Fibroblast of lung (primary cell): ENCODE measurements around the gene PRPF6. TPM values are rescaled to one million over a fixed set of nuclear protein-coding genes. Genes with fewer than 3 reads are reported as not detected.

Source experiments
- DNase-seq, 2 donors: peaks; one replicate each; pipeline versions ENCODE4 v3.0.0 to v3.0.0-alpha.2; 2010; ENCODE audit warnings: low read depth in 2 of 2
- H2AFZ ChIP-seq: 2 replicates; pipeline ENCODE4 v1.5.1; 2012; ENCODE audit warnings: low read length, control low read depth, inconsistent platforms
- H3K27ac ChIP-seq: 2 replicates; pipeline ENCODE4 v1.5.1; 2011; ENCODE audit warnings: low read length, control low read depth; ENCODE audit not compliant: insufficient read depth
- H3K27me3 ChIP-seq: 2 replicates; pipeline ENCODE4 v1.5.1; 2011; ENCODE audit warnings: mild to moderate bottlenecking, low read length; ENCODE audit not compliant: control insufficient read depth, insufficient read depth
- H3K36me3 ChIP-seq: 2 replicates; pipeline ENCODE4 v1.5.1; 2011; ENCODE audit warnings: low read length; ENCODE audit not compliant: control insufficient read depth, insufficient read depth
- H3K4me1 ChIP-seq: 2 replicates; pipeline ENCODE4 v1.5.1; 2011; ENCODE audit warnings: low read length; ENCODE audit not compliant: control insufficient read depth, insufficient read depth; ENCODE audit errors: extremely low read depth
- H3K4me2 ChIP-seq: 2 replicates; pipeline ENCODE4 v1.5.1; 2011; ENCODE audit warnings: low read length, control low read depth; ENCODE audit not compliant: insufficient read depth; ENCODE audit errors: extremely low read depth
- H3K4me3 ChIP-seq, 4 experiments: fragments of 200-600 bp in 1 of 4; sonication (generic) in 1 of 4; replicated peaks in 1 of 4; 2 replicates each; pipeline ENCODE4 v1.5.1; 2011 to 2016; ENCODE audit warnings: low read length in 4 of 4, low read depth in 3 of 4, mild to moderate bottlenecking in 3 of 4, control low read depth in 2 of 4, inconsistent platforms in 1 of 4, mixed read lengths in 1 of 4; ENCODE audit not compliant: insufficient read depth in 1 of 4; ENCODE audit errors: control extremely low read depth in 1 of 4
- H3K79me2 ChIP-seq: 2 replicates; pipeline ENCODE4 v1.5.1; 2012; ENCODE audit warnings: mild to moderate bottlenecking, low read length, inconsistent platforms; ENCODE audit not compliant: control insufficient read depth, insufficient read depth
- H3K9ac ChIP-seq: 2 replicates; pipeline ENCODE4 v1.5.1; 2011; ENCODE audit warnings: mild to moderate bottlenecking, low read length, control low read depth; ENCODE audit not compliant: insufficient read depth
- H3K9me3 ChIP-seq: 2 replicates; pipeline ENCODE4 v1.5.1; 2012; ENCODE audit warnings: low read depth, low read length; ENCODE audit not compliant: control insufficient read depth, insufficient read depth
- H4K20me1 ChIP-seq: 2 replicates; pipeline ENCODE4 v1.5.1; 2011; ENCODE audit warnings: low read length; ENCODE audit not compliant: control insufficient read depth, insufficient read depth; ENCODE audit errors: extremely low read depth
- EZH2 ChIP-seq: IDR thresholded peaks from 2 replicates; pipeline ENCODE4 v1.5.1; 2012; ENCODE audit warnings: low read length, control low read depth, mild to moderate bottlenecking; ENCODE audit errors: missing control alignments
- polyA plus RNA-seq, 2 donors: library from polyadenylated mRNA; depleted of rRNA in 1 of 2; stranded (reverse) in 1 of 2; unstranded in 1 of 2; fragments of >200 nt; gene quantifications; 2 replicates each; pipeline ENCODE4 v1.2.1, GENCODE V29; 2011 to 2012; ENCODE audit warnings: missing spikeins in 1 of 2
- total RNA-seq: library from RNA; depleted of rRNA; stranded (reverse); fragments of >200 nt; gene quantifications from 2 replicates; pipeline ENCODE4 v1.2.1, GENCODE V29; 2014
- TF ChIP-seq, protein P1 (sequence below), 2 donors: IDR thresholded peaks in 1 of 2; conservative IDR thresholded peaks in 1 of 2; 1 replicate in 1 of 2; 2 replicates in 1 of 2; pipeline ENCODE4 v1.5.1; 2011 to 2012; ENCODE audit warnings: low read length in 2 of 2, control low read depth in 1 of 2, inconsistent platforms in 1 of 2, low read depth in 1 of 2, mild to moderate bottlenecking in 1 of 2

The PRPF6 gene
- total and polyA plus RNA-seq, 2 donors (not counting 1 experiment from before 2014, with no cell fraction given) = 28.2 to 52.0 TPM

DNA sequence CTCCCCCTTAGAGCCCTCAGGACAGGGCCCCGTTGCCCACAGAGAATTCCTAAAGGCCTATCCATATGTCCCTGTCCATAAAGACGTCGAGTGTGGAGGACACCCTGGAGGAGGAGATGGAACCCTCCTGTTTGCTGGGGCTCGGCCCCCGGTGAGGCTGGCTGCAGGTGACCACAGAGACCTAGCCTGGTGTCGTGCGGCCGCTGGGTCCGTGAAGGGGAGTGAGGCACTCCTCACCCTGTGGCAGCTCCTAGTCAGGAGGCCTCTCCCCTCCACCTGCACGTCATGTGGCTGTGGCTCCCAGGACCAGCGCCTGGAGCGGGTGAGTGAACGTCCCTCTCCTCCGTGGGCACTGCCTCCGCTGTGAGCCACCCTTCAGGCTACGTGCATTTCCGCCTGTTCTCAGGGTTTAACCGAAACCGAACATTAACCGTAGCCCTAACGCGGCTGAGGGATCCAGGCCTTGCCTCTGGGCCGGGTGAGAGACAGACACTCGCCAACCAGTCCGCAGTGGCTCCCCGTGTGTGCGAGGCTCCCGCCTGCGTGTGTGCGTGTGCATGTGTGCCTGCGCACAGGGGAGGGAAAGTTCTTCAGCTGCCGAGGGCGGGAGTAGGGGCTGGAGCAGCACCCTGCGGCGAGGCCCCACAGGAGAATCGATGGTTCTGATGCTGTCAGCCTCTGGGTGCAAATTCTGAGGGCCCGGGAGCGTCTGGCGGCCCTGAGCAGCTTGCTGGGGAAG is 76.1 kb downstream of the PRPF6 start:
- Histone ChIP-seq H3K4me1 (no peaks in the 10 kb centered on the region), H3K27me3 (no peaks in the 10 kb centered on the region), H4K20me1 (no peaks in the 10 kb centered on the region), H2AFZ (no peak overlapping the region), H3K27ac (no peak overlapping the region), H3K4me3 (no peak overlapping the region), H3K9me3 (no peaks in the 10 kb centered on the region), H3K9ac (no peak overlapping the region), H3K36me3 (no peaks in the 10 kb centered on the region), H3K79me2 (no peaks in the 10 kb centered on the region), H3K4me2 (no peak overlapping the region)
- no peak for TF ChIP-seq EZH2
- TF ChIP-seq, protein P1, sequence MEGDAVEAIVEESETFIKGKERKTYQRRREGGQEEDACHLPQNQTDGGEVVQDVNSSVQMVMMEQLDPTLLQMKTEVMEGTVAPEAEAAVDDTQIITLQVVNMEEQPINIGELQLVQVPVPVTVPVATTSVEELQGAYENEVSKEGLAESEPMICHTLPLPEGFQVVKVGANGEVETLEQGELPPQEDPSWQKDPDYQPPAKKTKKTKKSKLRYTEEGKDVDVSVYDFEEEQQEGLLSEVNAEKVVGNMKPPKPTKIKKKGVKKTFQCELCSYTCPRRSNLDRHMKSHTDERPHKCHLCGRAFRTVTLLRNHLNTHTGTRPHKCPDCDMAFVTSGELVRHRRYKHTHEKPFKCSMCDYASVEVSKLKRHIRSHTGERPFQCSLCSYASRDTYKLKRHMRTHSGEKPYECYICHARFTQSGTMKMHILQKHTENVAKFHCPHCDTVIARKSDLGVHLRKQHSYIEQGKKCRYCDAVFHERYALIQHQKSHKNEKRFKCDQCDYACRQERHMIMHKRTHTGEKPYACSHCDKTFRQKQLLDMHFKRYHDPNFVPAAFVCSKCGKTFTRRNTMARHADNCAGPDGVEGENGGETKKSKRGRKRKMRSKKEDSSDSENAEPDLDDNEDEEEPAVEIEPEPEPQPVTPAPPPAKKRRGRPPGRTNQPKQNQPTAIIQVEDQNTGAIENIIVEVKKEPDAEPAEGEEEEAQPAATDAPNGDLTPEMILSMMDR (conservative IDR thresholded peaks at IDR 0.05 in 1 of 2, IDR thresholded peaks at IDR 0.05 in 1 of 2; ENCODE audit: low read depth in 1 of 2, low read length in 2 of 2) = no peak
- no peak for DNase-seq

DNA sequence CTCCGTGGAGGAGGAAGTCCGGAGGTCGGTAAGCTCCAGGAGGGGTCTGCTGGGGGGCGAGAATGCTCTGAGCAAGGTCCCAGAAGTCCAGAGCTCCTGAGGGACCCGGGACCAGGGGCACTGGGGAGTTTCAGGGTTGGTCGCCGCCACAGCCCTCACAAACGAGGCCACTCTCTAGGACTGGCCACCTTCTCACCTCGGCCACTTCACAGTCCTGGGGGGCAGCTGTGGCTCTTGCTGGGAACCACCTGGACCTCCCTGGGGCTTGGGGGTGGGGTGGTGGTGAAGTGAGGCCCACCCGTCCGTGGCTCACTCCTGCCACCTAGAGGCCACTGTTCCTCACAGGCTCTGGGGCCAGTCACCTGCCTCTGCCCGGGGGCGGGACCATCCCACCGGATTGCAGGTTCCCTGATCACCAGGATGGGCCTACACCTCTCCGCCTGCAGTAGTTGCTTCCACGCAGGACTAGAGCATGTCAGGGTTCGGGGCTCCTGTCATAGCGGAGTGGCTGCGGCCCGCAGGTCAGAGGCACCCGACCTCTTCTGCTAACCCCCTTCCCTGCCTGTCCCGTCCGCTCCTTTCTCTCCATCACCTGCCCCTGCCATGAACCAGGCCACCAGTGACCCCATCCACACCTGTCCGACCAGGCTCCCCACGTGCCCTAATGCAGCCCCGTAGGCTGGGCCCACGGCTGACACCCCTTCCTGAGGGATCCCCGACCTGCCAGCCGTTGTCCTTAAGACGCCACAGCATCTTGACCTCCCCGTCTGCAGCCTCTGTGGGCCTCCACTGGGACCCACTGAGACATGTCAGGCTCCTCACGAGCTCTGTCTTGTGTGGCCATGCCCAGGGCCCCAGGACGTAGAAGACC is 76.9 kb downstream of the PRPF6 start:
- no peak overlapping the region for H2AFZ ChIP-seq
- no peak overlapping the region for H3K4me3 ChIP-seq
- no peaks in the 10 kb centered on the region for H3K36me3 ChIP-seq

DNA sequence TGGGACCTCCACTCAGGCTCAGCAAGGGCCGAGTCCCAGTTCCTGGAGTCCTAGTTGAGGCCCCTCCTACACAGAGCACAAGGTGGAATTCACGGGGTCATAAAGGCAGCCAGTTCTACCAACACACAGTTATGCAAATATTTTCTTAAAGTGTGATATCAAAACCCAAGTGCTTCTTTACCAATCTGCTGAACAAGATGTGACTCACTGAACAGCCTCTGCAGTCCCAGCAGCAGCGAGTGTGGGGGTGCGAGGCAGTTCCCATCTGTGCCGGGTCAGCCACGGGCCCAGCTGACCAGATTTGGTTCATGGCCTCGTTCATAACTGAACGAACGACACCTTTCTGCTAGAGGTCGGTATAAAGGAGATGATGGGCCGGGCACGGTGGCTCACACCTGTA is 77.6 kb downstream of the PRPF6 start:
- no peak overlapping the region for H3K27ac ChIP-seq
- TF ChIP-seq EZH2 = no peak
- TF ChIP-seq, protein P1 (conservative IDR thresholded peaks at IDR 0.05 in 1 of 2, IDR thresholded peaks at IDR 0.05 in 1 of 2; ENCODE audit: low read depth in 1 of 2, low read length in 2 of 2) = no peak
- H4K20me1 ChIP-seq = no peaks in the 10 kb centered on the region
- H2AFZ ChIP-seq = no peak overlapping the region
- DNase-seq = peak in 1 of 2 donors; percentile 76
- H3K4me1 ChIP-seq = peaks cover 5% of the 10 kb centered on the region
- H3K4me2 ChIP-seq = no peak overlapping the region
- no peaks in the 10 kb centered on the region for H3K36me3 ChIP-seq
- no peak overlapping the region for H3K9ac ChIP-seq
- H3K4me3 ChIP-seq = no peak overlapping the region
- H3K27me3 ChIP-seq = no peaks in the 10 kb centered on the region
- H3K9me3 ChIP-seq = no peaks in the 10 kb centered on the region
- H3K79me2 ChIP-seq = no peaks in the 10 kb centered on the region

More for the DNA sequence above, 76.9 kb downstream of the PRPF6 start:
- no peak for TF ChIP-seq EZH2
- TF ChIP-seq, protein P1 (conservative IDR thresholded peaks at IDR 0.05 in 1 of 2, IDR thresholded peaks at IDR 0.05 in 1 of 2; ENCODE audit: low read depth in 1 of 2, low read length in 2 of 2) = peak; percentile 59 to 86
- Histone ChIP-seq H3K4me2 (no peak overlapping the region), H3K4me1 (peaks cover 5% of the 10 kb centered on the region), H3K27me3 (no peaks in the 10 kb centered on the region), H3K79me2 (no peaks in the 10 kb centered on the region), H3K9ac (no peak overlapping the region), H3K9me3 (no peaks in the 10 kb centered on the region), H4K20me1 (no peaks in the 10 kb centered on the region), H3K27ac (no peak overlapping the region)
- DNase-seq = peak in 1 of 2 donors; percentile 43
